ACHN (cell line): ENCODE data around the gene FGFBP1.

Experiments used
- DNase-seq: peaks from one replicate; pipeline ENCODE4 v3.0.0-alpha.2; 2015
- in situ Hi-C: cut with HindIII; loops from 2 replicates; pipeline ENCODE4 v1.10.0; 2017; ENCODE audit warnings: low sequenced_read_pairs, low pct_ligation_motif_present, low pct_unique_long_range_greater_than_20kb

FGFBP1 gene

GRCh38 chr4:15891312-15891711 lies 47.2 kb downstream of the FGFBP1 start:
- DNase-seq: no peak
- in situ Hi-C loops: no loop called here

GRCh38 chr4:15890246-15890829 lies 48.2 kb downstream of the FGFBP1 start:
- DNase-seq: no peak
- in situ Hi-C loops: no loop called here

DNA sequence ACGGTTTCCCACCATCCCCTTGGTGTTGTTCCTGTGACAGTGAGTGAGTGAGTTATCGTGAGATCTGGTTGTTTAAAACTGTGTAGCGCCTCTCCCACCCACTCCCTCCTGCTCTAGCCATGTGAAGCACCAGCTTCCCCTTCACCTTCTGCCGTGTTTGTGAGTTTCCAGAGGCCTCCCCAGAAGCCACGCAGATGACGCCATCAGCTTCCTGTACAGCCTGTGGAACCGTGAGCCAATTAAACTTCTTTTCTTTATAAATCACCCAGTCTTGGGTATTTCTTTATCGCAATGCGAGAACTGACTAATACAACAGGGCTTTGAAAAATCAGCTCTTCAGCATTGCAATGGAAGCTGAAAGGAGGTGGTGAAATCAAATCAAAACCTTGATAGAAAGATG lies 50.0 kb downstream of the FGFBP1 start:
- no peak for DNase-seq
- in situ Hi-C loops: no loop called here
